Gastrocnemius medialis (tissue), 4 donors: ENCODE data around the gene MAST4.

Experiments used
- CTCF ChIP-seq, 5 experiments: fragments of 450-650 bp in 3 of 5; fragments of 200-600 bp in 2 of 5; sonication (generic) in 2 of 5; IDR thresholded peaks in 4 of 5; conservative IDR thresholded peaks in 1 of 5; 1 replicate in 4 of 5; 2 replicates in 1 of 5; pipeline ENCODE4 v1.5.1; 2016 to 2019; ENCODE audit warnings: antibody characterized with exemption in 5 of 5, mild to moderate bottlenecking in 3 of 5, moderate library complexity in 3 of 5
- POLR2A ChIP-seq, 2 donors: fragments of 450-650 bp; IDR thresholded peaks; one replicate each; pipeline ENCODE4 v1.6.1; 2017; ENCODE audit warnings: antibody characterized with exemption in 2 of 2, mild to moderate bottlenecking in 2 of 2, moderate library complexity in 2 of 2

GRCh38 chr5:66818935-66819328, 222.7 kb downstream of the MAST4 start:
- no peak for TF ChIP-seq CTCF (IDR thresholded peaks at IDR 0.05 in 4 of 5, conservative IDR thresholded peaks at IDR 0.05 in 1 of 5)
- TF ChIP-seq POLR2A (IDR thresholded peaks at IDR 0.05), result no peak
